Measurements from ENCODE around the gene GAS7.

- TF ChIP-seq TBL1XR1 (IDR thresholded peaks at IDR 0.05; ENCODE audit: low read depth, low read length), result no peak
- TF ChIP-seq NKRF (conservative IDR thresholded peaks at IDR 0.05), result no peak
- no peak for TF ChIP-seq POLR2AphosphoS5 (IDR thresholded peaks at IDR 0.05; ENCODE audit: low read length)
- no peak for TF ChIP-seq CBFB (IDR thresholded peaks at IDR 0.05; ENCODE audit: low read depth)
- no peak for TF ChIP-seq GABPA (IDR thresholded peaks at IDR 0.05; ENCODE audit: low read depth)
- no peak for TF ChIP-seq ZNF217 (IDR thresholded peaks at IDR 0.05)
- TF ChIP-seq, protein P1, sequence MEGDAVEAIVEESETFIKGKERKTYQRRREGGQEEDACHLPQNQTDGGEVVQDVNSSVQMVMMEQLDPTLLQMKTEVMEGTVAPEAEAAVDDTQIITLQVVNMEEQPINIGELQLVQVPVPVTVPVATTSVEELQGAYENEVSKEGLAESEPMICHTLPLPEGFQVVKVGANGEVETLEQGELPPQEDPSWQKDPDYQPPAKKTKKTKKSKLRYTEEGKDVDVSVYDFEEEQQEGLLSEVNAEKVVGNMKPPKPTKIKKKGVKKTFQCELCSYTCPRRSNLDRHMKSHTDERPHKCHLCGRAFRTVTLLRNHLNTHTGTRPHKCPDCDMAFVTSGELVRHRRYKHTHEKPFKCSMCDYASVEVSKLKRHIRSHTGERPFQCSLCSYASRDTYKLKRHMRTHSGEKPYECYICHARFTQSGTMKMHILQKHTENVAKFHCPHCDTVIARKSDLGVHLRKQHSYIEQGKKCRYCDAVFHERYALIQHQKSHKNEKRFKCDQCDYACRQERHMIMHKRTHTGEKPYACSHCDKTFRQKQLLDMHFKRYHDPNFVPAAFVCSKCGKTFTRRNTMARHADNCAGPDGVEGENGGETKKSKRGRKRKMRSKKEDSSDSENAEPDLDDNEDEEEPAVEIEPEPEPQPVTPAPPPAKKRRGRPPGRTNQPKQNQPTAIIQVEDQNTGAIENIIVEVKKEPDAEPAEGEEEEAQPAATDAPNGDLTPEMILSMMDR (IDR thresholded peaks at IDR 0.05 in 2 of 3, conservative IDR thresholded peaks at IDR 0.05 in 1 of 3; ENCODE audit: control insufficient read depth in 2 of 3, extremely low read depth in 1 of 3, insufficient read depth in 1 of 3, low read depth in 3 of 3, low read length in 3 of 3), result no peak
- no peak for TF ChIP-seq SIN3A (IDR thresholded peaks at IDR 0.05; ENCODE audit: low read depth, low read length)
- TF ChIP-seq POLR2A (IDR thresholded peaks at IDR 0.05; ENCODE audit: low read depth, low read length), result no peak
- no peak for TF ChIP-seq CREB1 (IDR thresholded peaks at IDR 0.05; ENCODE audit: low read depth)
- no peak for TF ChIP-seq ZNF274 (IDR thresholded peaks at IDR 0.05; ENCODE audit: insufficient read depth, insufficient read length)
- TF ChIP-seq, protein P2, sequence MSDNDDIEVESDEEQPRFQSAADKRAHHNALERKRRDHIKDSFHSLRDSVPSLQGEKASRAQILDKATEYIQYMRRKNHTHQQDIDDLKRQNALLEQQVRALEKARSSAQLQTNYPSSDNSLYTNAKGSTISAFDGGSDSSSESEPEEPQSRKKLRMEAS (IDR thresholded peaks at IDR 0.05; ENCODE audit: low read depth, low read length), result no peak
- TF ChIP-seq KAT2A (conservative IDR thresholded peaks at IDR 0.05; ENCODE audit: control insufficient read depth, low read depth, low read length), result no peak
Measured at GRCh38 chr17:9942885-9943284, 255.5 kb downstream of the GAS7 start.
